ENCODE results near the gene PARD6A. TPM values are rescaled to one million over a fixed set of nuclear protein-coding genes. Genes with fewer than 3 reads are reported as not detected.

Gene PARD6A
- total and polyA plus RNA-seq, 2 donors (not counting 3 experiments of a cell fraction or from before 2014, with no cell fraction given): 1.3 to 2.9 TPM

DNA sequence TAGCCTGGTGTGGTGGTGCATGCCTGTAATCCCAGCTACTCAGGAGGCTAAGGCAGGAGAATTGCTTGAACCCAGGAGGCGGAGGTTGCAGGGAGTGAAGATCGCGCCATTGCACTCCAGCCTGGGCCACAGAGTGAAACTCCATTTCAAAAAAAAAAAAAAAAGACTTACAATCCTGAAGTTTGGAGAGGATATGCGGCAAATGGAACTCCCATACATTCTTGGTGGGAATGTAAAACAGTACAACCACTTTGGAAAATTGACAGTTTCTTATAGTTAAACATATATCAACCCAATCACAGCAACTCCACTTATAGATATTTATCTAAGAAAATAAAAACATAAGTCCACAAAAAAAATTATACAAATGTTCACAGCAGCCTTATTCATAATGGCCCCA is 46.5 kb downstream of the PARD6A start:
- no peaks in the 10 kb centered on the region for H3K4me1 ChIP-seq (ENCODE audit: control insufficient read depth, extremely low read depth, insufficient read depth, low read length)
- dilution Hi-C loops (cut with MboI; ENCODE audit: extremely low pct_ligation_motif_present, low sequenced_read_pairs): no loop called here
- ChIA-PET POLR2A (interaction anchor here (0.7 kb wide), 1 partner anchor 423 kb away, joined by 6 read pairs; no protein-coding TSS in a partner anchor), CTCF (no interaction called here)
- H3K9me1 ChIP-seq (replicated peaks; ENCODE audit: control insufficient read depth, extremely low read depth, insufficient read depth, low read length): no peaks in the 10 kb centered on the region
- no peak for DNase-seq (ENCODE audit: low read depth, low spot score)
- intact Hi-C loops (cut with micrococcal nuclease): no loop called here
- H2AFZ ChIP-seq (ENCODE audit: low read depth, low read length): no peak overlapping the region
- H4K20me1 ChIP-seq (replicated peaks; ENCODE audit: control insufficient read depth, extremely low read depth, insufficient read depth, low read length): peaks cover 7% of the 10 kb centered on the region
- no TSS peak for BruUV-seq (replicated peaks)
- TF ChIP-seq POLR2AphosphoS5 (IDR thresholded peaks at IDR 0.05; ENCODE audit: insufficient read depth, low read depth, low read length) (no peak), POLR2A (IDR thresholded peaks at IDR 0.05; ENCODE audit: low read depth, low read length) (no peak)
- TF ChIP-seq, protein P1, sequence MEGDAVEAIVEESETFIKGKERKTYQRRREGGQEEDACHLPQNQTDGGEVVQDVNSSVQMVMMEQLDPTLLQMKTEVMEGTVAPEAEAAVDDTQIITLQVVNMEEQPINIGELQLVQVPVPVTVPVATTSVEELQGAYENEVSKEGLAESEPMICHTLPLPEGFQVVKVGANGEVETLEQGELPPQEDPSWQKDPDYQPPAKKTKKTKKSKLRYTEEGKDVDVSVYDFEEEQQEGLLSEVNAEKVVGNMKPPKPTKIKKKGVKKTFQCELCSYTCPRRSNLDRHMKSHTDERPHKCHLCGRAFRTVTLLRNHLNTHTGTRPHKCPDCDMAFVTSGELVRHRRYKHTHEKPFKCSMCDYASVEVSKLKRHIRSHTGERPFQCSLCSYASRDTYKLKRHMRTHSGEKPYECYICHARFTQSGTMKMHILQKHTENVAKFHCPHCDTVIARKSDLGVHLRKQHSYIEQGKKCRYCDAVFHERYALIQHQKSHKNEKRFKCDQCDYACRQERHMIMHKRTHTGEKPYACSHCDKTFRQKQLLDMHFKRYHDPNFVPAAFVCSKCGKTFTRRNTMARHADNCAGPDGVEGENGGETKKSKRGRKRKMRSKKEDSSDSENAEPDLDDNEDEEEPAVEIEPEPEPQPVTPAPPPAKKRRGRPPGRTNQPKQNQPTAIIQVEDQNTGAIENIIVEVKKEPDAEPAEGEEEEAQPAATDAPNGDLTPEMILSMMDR (IDR thresholded peaks at IDR 0.05; ENCODE audit: extremely low read depth in 1 of 2, insufficient read depth in 1 of 2, low read depth in 1 of 2, low read length in 2 of 2): no peak
- TF ChIP-seq, protein P2, sequence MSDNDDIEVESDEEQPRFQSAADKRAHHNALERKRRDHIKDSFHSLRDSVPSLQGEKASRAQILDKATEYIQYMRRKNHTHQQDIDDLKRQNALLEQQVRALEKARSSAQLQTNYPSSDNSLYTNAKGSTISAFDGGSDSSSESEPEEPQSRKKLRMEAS (IDR thresholded peaks at IDR 0.05; ENCODE audit: insufficient read depth, insufficient read length): no peak
- H3K27ac ChIP-seq (ENCODE audit: insufficient read depth, low read depth, low read length): no peak overlapping the region
- no peak overlapping the region for H3K4me2 ChIP-seq (ENCODE audit: insufficient read depth, low read length)
- no peak for FAIRE-seq
- H3K9me3 ChIP-seq (replicated peaks; ENCODE audit: control insufficient read depth, insufficient read depth, low read length): no peaks in the 10 kb centered on the region
- H3K27me3 ChIP-seq (ENCODE audit: control insufficient read depth in 2 of 2, insufficient read depth in 2 of 2, low read length in 2 of 2): no peaks in the 10 kb centered on the region
- H3K36me3 ChIP-seq (ENCODE audit: control insufficient read depth in 2 of 2, extremely low read depth in 1 of 2, insufficient read depth in 2 of 2, low read length in 2 of 2): no peaks in the 10 kb centered on the region
- H3K79me2 ChIP-seq (ENCODE audit: control insufficient read depth, insufficient read depth, low read length): peaks cover 81% of the 10 kb centered on the region
- H3K4me3 ChIP-seq (replicated peaks in 1 of 3; ENCODE audit: insufficient read depth in 1 of 3, low read depth in 1 of 3, low read length in 3 of 3): no peak overlapping the region
- H3K9ac ChIP-seq (replicated peaks; ENCODE audit: extremely low read depth, insufficient read depth, low read length): no peak overlapping the region

DNA sequence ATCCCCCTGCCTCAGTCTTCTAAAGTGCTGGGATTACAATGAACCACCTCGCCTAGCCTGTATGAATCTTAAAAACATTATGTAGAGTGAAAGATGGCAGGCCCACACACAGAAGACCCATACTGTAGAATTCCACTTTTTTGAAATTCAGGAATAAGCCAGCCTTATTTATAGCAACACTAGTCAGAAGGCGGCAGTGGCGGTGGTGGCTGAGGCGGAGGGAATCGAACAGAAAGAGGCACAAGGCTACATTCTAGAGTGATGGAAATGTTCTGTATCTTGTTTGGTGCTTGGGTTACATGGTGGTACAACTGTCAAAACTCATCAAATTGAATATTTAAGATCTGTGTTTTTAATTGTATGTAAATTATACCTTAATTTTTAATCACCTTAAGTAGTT is 47.0 kb downstream of the PARD6A start:
- CTCF ChIA-PET: no interaction called here
- no peaks in the 10 kb centered on the region for H3K4me1 ChIP-seq (ENCODE audit: control insufficient read depth, extremely low read depth, insufficient read depth, low read length)
- dilution Hi-C loops (cut with MboI; ENCODE audit: extremely low pct_ligation_motif_present, low sequenced_read_pairs) (no loop called here), intact Hi-C loops (cut with micrococcal nuclease) (no loop called here)
- peaks cover 7% of the 10 kb centered on the region for H4K20me1 ChIP-seq (replicated peaks; ENCODE audit: control insufficient read depth, extremely low read depth, insufficient read depth, low read length)
- TF ChIP-seq JUN (IDR thresholded peaks at IDR 0.05; ENCODE audit: borderline replicate concordance, insufficient read depth, insufficient read length, low read depth): no peak
- TF ChIP-seq MYC (IDR thresholded peaks at IDR 0.05; ENCODE audit: low read depth, low read length): no peak
- TF ChIP-seq EZH2 (IDR thresholded peaks at IDR 0.05; ENCODE audit: borderline replicate concordance, low read depth, low read length, severe bottlenecking): no peak
- no peak for TF ChIP-seq POLR2AphosphoS5 (IDR thresholded peaks at IDR 0.05; ENCODE audit: insufficient read depth, low read depth, low read length)
- no peak for TF ChIP-seq GATA2 (IDR thresholded peaks at IDR 0.05; ENCODE audit: insufficient read depth, insufficient read length, low read depth, low read length)
- TF ChIP-seq, protein P1 (IDR thresholded peaks at IDR 0.05; ENCODE audit: extremely low read depth in 1 of 2, insufficient read depth in 1 of 2, low read depth in 1 of 2, low read length in 2 of 2): no peak
- TF ChIP-seq FOS (IDR thresholded peaks at IDR 0.05; ENCODE audit: borderline replicate concordance, insufficient read depth, low read length): no peak
- TF ChIP-seq, protein P2 (IDR thresholded peaks at IDR 0.05; ENCODE audit: insufficient read depth, insufficient read length): no peak
- TF ChIP-seq POLR2A (IDR thresholded peaks at IDR 0.05; ENCODE audit: low read depth, low read length): no peak
- DNase-seq (ENCODE audit: low read depth, low spot score): no peak
- no peaks in the 10 kb centered on the region for H3K27me3 ChIP-seq (ENCODE audit: control insufficient read depth in 2 of 2, insufficient read depth in 2 of 2, low read length in 2 of 2)
- no peak overlapping the region for H3K4me3 ChIP-seq (replicated peaks in 1 of 3; ENCODE audit: insufficient read depth in 1 of 3, low read depth in 1 of 3, low read length in 3 of 3)
- H3K27ac ChIP-seq (ENCODE audit: insufficient read depth, low read depth, low read length): no peak overlapping the region
- H3K36me3 ChIP-seq (ENCODE audit: control insufficient read depth in 2 of 2, extremely low read depth in 1 of 2, insufficient read depth in 2 of 2, low read length in 2 of 2): no peaks in the 10 kb centered on the region
- H3K9me1 ChIP-seq (replicated peaks; ENCODE audit: control insufficient read depth, extremely low read depth, insufficient read depth, low read length): no peaks in the 10 kb centered on the region
- H3K9ac ChIP-seq (replicated peaks; ENCODE audit: extremely low read depth, insufficient read depth, low read length): no peak overlapping the region
- POLR2A ChIA-PET: no interaction called here
- no peak for FAIRE-seq
- peaks cover 77% of the 10 kb centered on the region for H3K79me2 ChIP-seq (ENCODE audit: control insufficient read depth, insufficient read depth, low read length)
- no TSS peak for BruUV-seq (replicated peaks)
- no peak overlapping the region for H3K4me2 ChIP-seq (ENCODE audit: insufficient read depth, low read length)
- H2AFZ ChIP-seq (ENCODE audit: low read depth, low read length): no peak overlapping the region
- no peaks in the 10 kb centered on the region for H3K9me3 ChIP-seq (replicated peaks; ENCODE audit: control insufficient read depth, insufficient read depth, low read length)
